H1 (cell line): ENCODE measurements around the gene CKAP4.

ENCODE experiments used
- BRCA1 ChIP-seq: IDR thresholded peaks from 2 replicates; pipeline ENCODE4 v1.6.1; 2012; ENCODE audit warnings: low read depth, low read length, improper control_type of control experiment
- EP300 ChIP-seq, 2 experiments: IDR thresholded peaks; 1 replicate in 1 of 2; 2 replicates in 1 of 2; pipeline ENCODE4 v1.6.1; 2011 to 2012; ENCODE audit warnings: low read depth in 2 of 2, low read length in 2 of 2, mild to moderate bottlenecking in 2 of 2, borderline replicate concordance in 1 of 2, inconsistent platforms in 1 of 2, moderate library complexity in 1 of 2
- EZH2 ChIP-seq: fragments of 200-600 bp; sonication (generic); IDR thresholded peaks from 2 replicates; pipeline ENCODE4 v1.7.1; 2012; ENCODE audit warnings: low read depth, mild to moderate bottlenecking, moderate library complexity, low read length, inconsistent platforms; ENCODE audit not compliant: severe bottlenecking
- KDM5A ChIP-seq: fragments of 200-600 bp; IDR thresholded peaks from 2 replicates; pipeline ENCODE4 v1.7.1; 2012; ENCODE audit warnings: mild to moderate bottlenecking, low read length, inconsistent platforms, mixed read lengths
- MAFK ChIP-seq: IDR thresholded peaks from 2 replicates; pipeline ENCODE4 v1.6.1; 2012; ENCODE audit warnings: low read depth, mild to moderate bottlenecking, improper control_type of control experiment, low read length
- POLR2A ChIP-seq, 2 experiments: IDR thresholded peaks; 1 replicate in 1 of 2; 2 replicates in 1 of 2; pipeline ENCODE4 v1.6.1; 2011; ENCODE audit warnings: low read depth in 2 of 2, low read length in 2 of 2, mild to moderate bottlenecking in 2 of 2; ENCODE audit errors: control extremely low read depth in 1 of 2
- RNF2 ChIP-seq: fragments of 200-900, 300-1000 bp; sonication (generic); IDR thresholded peaks from 2 replicates; pipeline ENCODE4 v1.7.1; 2016; ENCODE audit warnings: borderline replicate concordance, low read depth, mild to moderate bottlenecking, antibody characterized with exemption, low read length; ENCODE audit not compliant: poor library complexity, severe bottlenecking; ENCODE audit errors: missing control alignments
- USF2 ChIP-seq: IDR thresholded peaks from 2 replicates; pipeline ENCODE4 v1.6.1; 2011; ENCODE audit warnings: low read length, improper control_type of control experiment
- TF ChIP-seq, protein P1 (sequence below), 3 experiments: IDR thresholded peaks; 1 replicate in 2 of 3; 2 replicates in 1 of 3; pipeline versions ENCODE4 v1.5.1 to v1.6.1; 2011; ENCODE audit warnings: low read length in 3 of 3, mild to moderate bottlenecking in 3 of 3, inconsistent platforms in 2 of 3, low read depth in 1 of 3, moderate library complexity in 1 of 3; ENCODE audit not compliant: insufficient read depth in 1 of 3; ENCODE audit errors: control extremely low read depth in 1 of 3

DNA sequence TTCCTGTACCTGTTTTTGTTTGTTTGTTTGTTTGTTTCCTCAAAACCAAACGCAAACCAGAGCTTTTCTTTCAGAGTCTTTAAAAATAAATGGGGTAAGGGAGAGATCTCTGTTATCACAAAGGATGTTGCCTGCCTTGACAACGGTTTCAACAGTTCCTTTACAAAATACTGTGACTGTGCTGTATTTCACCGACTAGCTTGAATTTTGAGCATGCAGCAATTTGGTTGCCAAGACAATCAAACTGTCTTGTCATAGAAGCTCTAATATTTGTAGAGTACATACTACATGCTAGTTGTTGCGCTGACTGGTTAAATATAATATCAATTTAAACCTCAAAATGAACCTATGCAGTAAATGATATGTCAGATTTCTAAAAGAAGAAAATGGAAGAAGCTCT lies 32.3 kb upstream of the CKAP4 start:
- TF ChIP-seq, protein P1, sequence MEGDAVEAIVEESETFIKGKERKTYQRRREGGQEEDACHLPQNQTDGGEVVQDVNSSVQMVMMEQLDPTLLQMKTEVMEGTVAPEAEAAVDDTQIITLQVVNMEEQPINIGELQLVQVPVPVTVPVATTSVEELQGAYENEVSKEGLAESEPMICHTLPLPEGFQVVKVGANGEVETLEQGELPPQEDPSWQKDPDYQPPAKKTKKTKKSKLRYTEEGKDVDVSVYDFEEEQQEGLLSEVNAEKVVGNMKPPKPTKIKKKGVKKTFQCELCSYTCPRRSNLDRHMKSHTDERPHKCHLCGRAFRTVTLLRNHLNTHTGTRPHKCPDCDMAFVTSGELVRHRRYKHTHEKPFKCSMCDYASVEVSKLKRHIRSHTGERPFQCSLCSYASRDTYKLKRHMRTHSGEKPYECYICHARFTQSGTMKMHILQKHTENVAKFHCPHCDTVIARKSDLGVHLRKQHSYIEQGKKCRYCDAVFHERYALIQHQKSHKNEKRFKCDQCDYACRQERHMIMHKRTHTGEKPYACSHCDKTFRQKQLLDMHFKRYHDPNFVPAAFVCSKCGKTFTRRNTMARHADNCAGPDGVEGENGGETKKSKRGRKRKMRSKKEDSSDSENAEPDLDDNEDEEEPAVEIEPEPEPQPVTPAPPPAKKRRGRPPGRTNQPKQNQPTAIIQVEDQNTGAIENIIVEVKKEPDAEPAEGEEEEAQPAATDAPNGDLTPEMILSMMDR (IDR thresholded peaks at IDR 0.05; ENCODE audit: control extremely low read depth in 1 of 3, insufficient read depth in 1 of 3, low read depth in 1 of 3, low read length in 3 of 3): no peak
- TF ChIP-seq KDM5A (no peak), EZH2 (no peak), USF2 (no peak), POLR2A (IDR thresholded peaks at IDR 0.05; ENCODE audit: control extremely low read depth in 1 of 2, low read depth in 2 of 2, low read length in 2 of 2) (no peak), EP300 (IDR thresholded peaks at IDR 0.05; ENCODE audit: borderline replicate concordance in 1 of 2, low read depth in 2 of 2, low read length in 2 of 2) (no peak), MAFK (no peak), BRCA1 (no peak), RNF2 (no peak)
